ENCODE data around the gene TNFSF18. TPM values are rescaled to one million over a fixed set of nuclear protein-coding genes. Genes with fewer than 3 reads are reported as not detected.

Gene TNFSF18
- total RNA-seq, 1 experiment from 2014 or later: not detected

GRCh38 chr1:173049322-173049633, 1.5 kb downstream of the TNFSF18 start:
- BruUV-seq (replicated peaks): no TSS peak
- no peak overlapping the region; a peak in 1 of 4 replicates for H3K4me3 ChIP-seq (ENCODE audit: low read depth in 2 of 2, low read length in 2 of 2)
- TF ChIP-seq, protein P1, sequence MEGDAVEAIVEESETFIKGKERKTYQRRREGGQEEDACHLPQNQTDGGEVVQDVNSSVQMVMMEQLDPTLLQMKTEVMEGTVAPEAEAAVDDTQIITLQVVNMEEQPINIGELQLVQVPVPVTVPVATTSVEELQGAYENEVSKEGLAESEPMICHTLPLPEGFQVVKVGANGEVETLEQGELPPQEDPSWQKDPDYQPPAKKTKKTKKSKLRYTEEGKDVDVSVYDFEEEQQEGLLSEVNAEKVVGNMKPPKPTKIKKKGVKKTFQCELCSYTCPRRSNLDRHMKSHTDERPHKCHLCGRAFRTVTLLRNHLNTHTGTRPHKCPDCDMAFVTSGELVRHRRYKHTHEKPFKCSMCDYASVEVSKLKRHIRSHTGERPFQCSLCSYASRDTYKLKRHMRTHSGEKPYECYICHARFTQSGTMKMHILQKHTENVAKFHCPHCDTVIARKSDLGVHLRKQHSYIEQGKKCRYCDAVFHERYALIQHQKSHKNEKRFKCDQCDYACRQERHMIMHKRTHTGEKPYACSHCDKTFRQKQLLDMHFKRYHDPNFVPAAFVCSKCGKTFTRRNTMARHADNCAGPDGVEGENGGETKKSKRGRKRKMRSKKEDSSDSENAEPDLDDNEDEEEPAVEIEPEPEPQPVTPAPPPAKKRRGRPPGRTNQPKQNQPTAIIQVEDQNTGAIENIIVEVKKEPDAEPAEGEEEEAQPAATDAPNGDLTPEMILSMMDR (IDR thresholded peaks at IDR 0.05): no peak
- TF ChIP-seq TCF7L2 (IDR thresholded peaks at IDR 0.05; ENCODE audit: low read depth, low read length) (no peak), SIN3A (IDR thresholded peaks at IDR 0.05; ENCODE audit: borderline replicate concordance, insufficient read depth, low read depth, low read length) (no peak), POLR2AphosphoS5 (IDR thresholded peaks at IDR 0.05; ENCODE audit: low read depth, low read length) (no peak)
- TF ChIP-seq, protein P2, sequence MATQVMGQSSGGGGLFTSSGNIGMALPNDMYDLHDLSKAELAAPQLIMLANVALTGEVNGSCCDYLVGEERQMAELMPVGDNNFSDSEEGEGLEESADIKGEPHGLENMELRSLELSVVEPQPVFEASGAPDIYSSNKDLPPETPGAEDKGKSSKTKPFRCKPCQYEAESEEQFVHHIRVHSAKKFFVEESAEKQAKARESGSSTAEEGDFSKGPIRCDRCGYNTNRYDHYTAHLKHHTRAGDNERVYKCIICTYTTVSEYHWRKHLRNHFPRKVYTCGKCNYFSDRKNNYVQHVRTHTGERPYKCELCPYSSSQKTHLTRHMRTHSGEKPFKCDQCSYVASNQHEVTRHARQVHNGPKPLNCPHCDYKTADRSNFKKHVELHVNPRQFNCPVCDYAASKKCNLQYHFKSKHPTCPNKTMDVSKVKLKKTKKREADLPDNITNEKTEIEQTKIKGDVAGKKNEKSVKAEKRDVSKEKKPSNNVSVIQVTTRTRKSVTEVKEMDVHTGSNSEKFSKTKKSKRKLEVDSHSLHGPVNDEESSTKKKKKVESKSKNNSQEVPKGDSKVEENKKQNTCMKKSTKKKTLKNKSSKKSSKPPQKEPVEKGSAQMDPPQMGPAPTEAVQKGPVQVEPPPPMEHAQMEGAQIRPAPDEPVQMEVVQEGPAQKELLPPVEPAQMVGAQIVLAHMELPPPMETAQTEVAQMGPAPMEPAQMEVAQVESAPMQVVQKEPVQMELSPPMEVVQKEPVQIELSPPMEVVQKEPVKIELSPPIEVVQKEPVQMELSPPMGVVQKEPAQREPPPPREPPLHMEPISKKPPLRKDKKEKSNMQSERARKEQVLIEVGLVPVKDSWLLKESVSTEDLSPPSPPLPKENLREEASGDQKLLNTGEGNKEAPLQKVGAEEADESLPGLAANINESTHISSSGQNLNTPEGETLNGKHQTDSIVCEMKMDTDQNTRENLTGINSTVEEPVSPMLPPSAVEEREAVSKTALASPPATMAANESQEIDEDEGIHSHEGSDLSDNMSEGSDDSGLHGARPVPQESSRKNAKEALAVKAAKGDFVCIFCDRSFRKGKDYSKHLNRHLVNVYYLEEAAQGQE (IDR thresholded peaks at IDR 0.05; ENCODE audit: insufficient read depth in 1 of 2, low read depth in 2 of 2, low read length in 1 of 2): no peak
- H3K36me3 ChIP-seq (ENCODE audit: control insufficient read depth, insufficient read depth, low read length): no peaks in the 10 kb centered on the region
- H3K27ac ChIP-seq (ENCODE audit: low read length): no peak overlapping the region
- ATAC-seq (no peak), DNase-seq (ENCODE audit: low read depth, low spot score) (no peak)
- H3K4me1 ChIP-seq (ENCODE audit: control insufficient read depth, insufficient read depth, low read length): no peaks in the 10 kb centered on the region
- in situ Hi-C loops (cut with HindIII; ENCODE audit: low pct_unique_long_range_greater_than_20kb, low sequenced_read_pairs): no loop called here
- H3K27me3 ChIP-seq (ENCODE audit: control insufficient read depth, insufficient read depth, low read length): no peaks in the 10 kb centered on the region
- intact Hi-C loops (cut with micrococcal nuclease; ENCODE audit: unreplicated experiment): no loop called here
- ChIA-PET CTCF (no interaction called here), POLR2A (no interaction called here)
- no peaks in the 10 kb centered on the region for H3K9me3 ChIP-seq (ENCODE audit: control insufficient read depth, insufficient read depth, low read depth, low read length)

- H3K27me3 ChIP-seq (ENCODE audit: control insufficient read depth, insufficient read depth, low read length): no peaks in the 10 kb centered on the region
- BruUV-seq (replicated peaks): no TSS peak
- DNase-seq (ENCODE audit: low read depth, low spot score) (no peak), ATAC-seq (no peak)
- no peak for TF ChIP-seq POLR2AphosphoS5 (IDR thresholded peaks at IDR 0.05; ENCODE audit: low read depth, low read length)
- TF ChIP-seq, protein P2 (IDR thresholded peaks at IDR 0.05; ENCODE audit: insufficient read depth in 1 of 2, low read depth in 2 of 2, low read length in 1 of 2): no peak
- no peak for TF ChIP-seq SIN3A (IDR thresholded peaks at IDR 0.05; ENCODE audit: borderline replicate concordance, insufficient read depth, low read depth, low read length)
- no peak for TF ChIP-seq TCF7L2 (IDR thresholded peaks at IDR 0.05; ENCODE audit: low read depth, low read length)
- TF ChIP-seq, protein P1 (IDR thresholded peaks at IDR 0.05): no peak
- no peak overlapping the region; a peak in 1 of 4 replicates for H3K4me3 ChIP-seq (ENCODE audit: low read depth in 2 of 2, low read length in 2 of 2)
- in situ Hi-C loops (cut with HindIII; ENCODE audit: low pct_unique_long_range_greater_than_20kb, low sequenced_read_pairs) (no loop called here), intact Hi-C loops (cut with micrococcal nuclease; ENCODE audit: unreplicated experiment) (no loop called here)
- H3K27ac ChIP-seq (ENCODE audit: low read length): no peak overlapping the region
- POLR2A ChIA-PET: no interaction called here
- H3K36me3 ChIP-seq (ENCODE audit: control insufficient read depth, insufficient read depth, low read length): no peaks in the 10 kb centered on the region
- no peaks in the 10 kb centered on the region for H3K9me3 ChIP-seq (ENCODE audit: control insufficient read depth, insufficient read depth, low read depth, low read length)
- no peaks in the 10 kb centered on the region for H3K4me1 ChIP-seq (ENCODE audit: control insufficient read depth, insufficient read depth, low read length)
- CTCF ChIA-PET: no interaction called here
These were observed 2.0 kb downstream of the TNFSF18 start for GRCh38 chr1:173048621-173049321.

All from Panc1 (cell line).